ENCODE results near the gene EDDM13.

- no peak for TF ChIP-seq CTCF (IDR thresholded peaks at IDR 0.05; ENCODE audit: extremely low read depth in 1 of 2, insufficient read depth in 1 of 2, low read depth in 1 of 2, low read length in 2 of 2)
- no peak for TF ChIP-seq POLR2A (IDR thresholded peaks at IDR 0.05; ENCODE audit: low read depth, low read length)
- TF ChIP-seq EZH2 (IDR thresholded peaks at IDR 0.05; ENCODE audit: borderline replicate concordance, low read depth, low read length, severe bottlenecking), result no peak
- no peak for TF ChIP-seq POLR2AphosphoS5 (IDR thresholded peaks at IDR 0.05; ENCODE audit: insufficient read depth, low read depth, low read length)
- no peak for TF ChIP-seq MAX (IDR thresholded peaks at IDR 0.05; ENCODE audit: insufficient read depth, insufficient read length)
- no peak for TF ChIP-seq JUN (IDR thresholded peaks at IDR 0.05; ENCODE audit: borderline replicate concordance, insufficient read depth, insufficient read length, low read depth)
Measured at GRCh38 chr19:56258272-56258671, 14.3 kb upstream of the EDDM13 start.
